Effector memory CD8-positive, alpha-beta T cell (primary cell): ENCODE results near the gene ENOX2.

Experiments
- ATAC-seq: fragments of 150-1000 bp; cut with Tn5 transposase; replicated peaks from 2 replicates; pipeline ENCODE4 v1.10.0; 2021; ENCODE audit warnings: mild to moderate bottlenecking, moderate library complexity
- DNase-seq, 3 experiments: peaks; one replicate each; pipeline ENCODE4 v3.0.0; 2021
- H3K27ac Mint-ChIP-seq, 2 donors: one replicate each; pipeline ENCODE4 v1.8.0; 2022; ENCODE audit warnings: mild to moderate bottlenecking in 2 of 2, mixed read lengths in 2 of 2, moderate library complexity in 2 of 2
- H3K27me3 Mint-ChIP-seq, 2 donors: one replicate each; pipeline ENCODE4 v1.8.0; 2022; ENCODE audit warnings: mixed read lengths in 2 of 2
- H3K36me3 Mint-ChIP-seq: one replicate; pipeline ENCODE4 v1.8.0; 2022; ENCODE audit warnings: mild to moderate bottlenecking, moderate library complexity, mixed read lengths; ENCODE audit not compliant: insufficient read depth
- H3K4me1 Mint-ChIP-seq, 2 donors: one replicate each; pipeline ENCODE4 v1.8.0; 2022; ENCODE audit warnings: low read depth in 2 of 2, mixed read lengths in 2 of 2
- H3K4me3 Mint-ChIP-seq, 2 donors: one replicate each; pipeline ENCODE4 v1.8.0; 2022; ENCODE audit warnings: mild to moderate bottlenecking in 2 of 2, mixed read lengths in 2 of 2, moderate library complexity in 2 of 2
- H3K9me3 Mint-ChIP-seq, 2 donors: one replicate each; pipeline ENCODE4 v1.8.0; 2022; ENCODE audit warnings: mixed read lengths in 2 of 2

ENOX2 gene

GRCh38 chrX:130628516-130628915, 274.5 kb downstream of the ENOX2 start:
- Mint-ChIP-seq H3K27ac (no peak overlapping the region), H3K27me3 (no peaks in the 10 kb centered on the region), H3K36me3 (peaks cover 5% of the 10 kb centered on the region), H3K4me3 (no peak overlapping the region), H3K4me1 (no peaks in the 10 kb centered on the region), H3K9me3 (no peaks in the 10 kb centered on the region)
- DNase-seq (no peak), ATAC-seq (no peak)

GRCh38 chrX:130626521-130626920, 276.5 kb downstream of the ENOX2 start:
- Mint-ChIP-seq H3K4me1 (no peaks in the 10 kb centered on the region), H3K4me3 (no peak overlapping the region), H3K36me3 (peaks cover 6% of the 10 kb centered on the region), H3K27ac (no peak overlapping the region), H3K9me3 (no peaks in the 10 kb centered on the region), H3K27me3 (no peaks in the 10 kb centered on the region)
- DNase-seq (no peak), ATAC-seq (no peak)

- no peak for ATAC-seq
Observed at GRCh38 chrX:130625386-130625785, 277.6 kb downstream of the ENOX2 start.

GRCh38 chrX:130623518-130623917, 279.5 kb downstream of the ENOX2 start:
- Mint-ChIP-seq H3K36me3 (peaks cover 6% of the 10 kb centered on the region), H3K4me3 (no peak overlapping the region), H3K9me3 (no peaks in the 10 kb centered on the region)

More at GRCh38 chrX:130625386-130625785, 277.6 kb downstream of the ENOX2 start:
- Mint-ChIP-seq H3K4me3 (no peak overlapping the region), H3K9me3 (no peaks in the 10 kb centered on the region), H3K27ac (no peak overlapping the region), H3K36me3 (peaks cover 6% of the 10 kb centered on the region), H3K27me3 (no peaks in the 10 kb centered on the region), H3K4me1 (no peaks in the 10 kb centered on the region)
- DNase-seq = no peak

GRCh38 chrX:130615941-130616340, 287.1 kb downstream of the ENOX2 start:
- no peaks in the 10 kb centered on the region for H3K4me1 Mint-ChIP-seq
- no peaks in the 10 kb centered on the region for H3K9me3 Mint-ChIP-seq
- ATAC-seq = no peak
- DNase-seq = no peak
- H3K27ac Mint-ChIP-seq = no peak overlapping the region
- no peaks in the 10 kb centered on the region for H3K27me3 Mint-ChIP-seq
- H3K36me3 Mint-ChIP-seq = no peaks in the 10 kb centered on the region
- no peak overlapping the region for H3K4me3 Mint-ChIP-seq

More at GRCh38 chrX:130623518-130623917, 279.5 kb downstream of the ENOX2 start:
- DNase-seq = no peak
- no peaks in the 10 kb centered on the region for H3K27me3 Mint-ChIP-seq
- ATAC-seq = no peak
- no peaks in the 10 kb centered on the region for H3K4me1 Mint-ChIP-seq
- H3K27ac Mint-ChIP-seq = no peak overlapping the region

GRCh38 chrX:130607431-130607830, 295.6 kb downstream of the ENOX2 start:
- Mint-ChIP-seq H3K9me3 (no peaks in the 10 kb centered on the region), H3K4me3 (no peak overlapping the region), H3K27me3 (peaks cover 0 to 21% of the 10 kb centered on the region in 2 donors), H3K27ac (no peak overlapping the region), H3K4me1 (no peaks in the 10 kb centered on the region), H3K36me3 (peaks cover 3% of the 10 kb centered on the region)
- ATAC-seq = no peak
- no peak for DNase-seq

GRCh38 chrX:130606425-130606824, 296.6 kb downstream of the ENOX2 start:
- no peak overlapping the region for H3K4me3 Mint-ChIP-seq
- no peaks in the 10 kb centered on the region for H3K4me1 Mint-ChIP-seq
- no peak for DNase-seq
- H3K27me3 Mint-ChIP-seq = peaks cover 0 to 21% of the 10 kb centered on the region in 2 donors
- peaks cover 3% of the 10 kb centered on the region for H3K36me3 Mint-ChIP-seq
- H3K9me3 Mint-ChIP-seq = no peaks in the 10 kb centered on the region
- no peak for ATAC-seq
- no peak overlapping the region for H3K27ac Mint-ChIP-seq

GRCh38 chrX:130604882-130605281, 298.1 kb downstream of the ENOX2 start:
- H3K27me3 Mint-ChIP-seq = peaks cover 3 to 16% of the 10 kb centered on the region in 2 donors
- peaks cover 3% of the 10 kb centered on the region for H3K36me3 Mint-ChIP-seq
- ATAC-seq (no peak), DNase-seq (no peak)
- no peak overlapping the region for H3K4me3 Mint-ChIP-seq
- no peaks in the 10 kb centered on the region for H3K9me3 Mint-ChIP-seq
- H3K27ac Mint-ChIP-seq = no peak overlapping the region
- H3K4me1 Mint-ChIP-seq = no peaks in the 10 kb centered on the region

- Mint-ChIP-seq H3K27ac (no peak overlapping the region), H3K4me3 (no peak overlapping the region), H3K36me3 (no peaks in the 10 kb centered on the region), H3K9me3 (no peaks in the 10 kb centered on the region), H3K27me3 (peaks cover 10 to 12% of the 10 kb centered on the region in 2 donors), H3K4me1 (no peaks in the 10 kb centered on the region)
- ATAC-seq (no peak), DNase-seq (no peak)
Observed at GRCh38 chrX:130594453-130594916, 308.5 kb downstream of the ENOX2 start.

- Mint-ChIP-seq H3K4me3 (no peak overlapping the region), H3K27ac (no peak overlapping the region), H3K9me3 (no peaks in the 10 kb centered on the region), H3K4me1 (no peaks in the 10 kb centered on the region), H3K27me3 (peaks cover 9 to 12% of the 10 kb centered on the region in 2 donors), H3K36me3 (no peaks in the 10 kb centered on the region)
- DNase-seq (no peak), ATAC-seq (no peak)
Observed at GRCh38 chrX:130593911-130594310, 309.1 kb downstream of the ENOX2 start.

GRCh38 chrX:130592204-130592603, 310.8 kb downstream of the ENOX2 start:
- Mint-ChIP-seq H3K27me3 (peaks cover 9 to 12% of the 10 kb centered on the region in 2 donors), H3K36me3 (no peaks in the 10 kb centered on the region), H3K27ac (no peak overlapping the region), H3K9me3 (no peaks in the 10 kb centered on the region), H3K4me3 (no peak overlapping the region), H3K4me1 (no peaks in the 10 kb centered on the region)
- DNase-seq = no peak
- ATAC-seq = no peak

- ATAC-seq (no peak), DNase-seq (no peak)
- no peaks in the 10 kb centered on the region for H3K4me1 Mint-ChIP-seq
- no peak overlapping the region for H3K27ac Mint-ChIP-seq
- H3K27me3 Mint-ChIP-seq = peaks cover 19 to 26% of the 10 kb centered on the region in 2 donors
- no peak overlapping the region for H3K4me3 Mint-ChIP-seq
- H3K9me3 Mint-ChIP-seq = no peaks in the 10 kb centered on the region
- H3K36me3 Mint-ChIP-seq = no peaks in the 10 kb centered on the region
Observed at GRCh38 chrX:130578906-130579305, 324.1 kb downstream of the ENOX2 start.

- Mint-ChIP-seq H3K27ac (no peak overlapping the region), H3K9me3 (no peaks in the 10 kb centered on the region), H3K4me3 (no peak overlapping the region), H3K27me3 (peaks cover 19 to 26% of the 10 kb centered on the region in 2 donors), H3K36me3 (no peaks in the 10 kb centered on the region), H3K4me1 (no peaks in the 10 kb centered on the region)
- DNase-seq = no peak
- no peak for ATAC-seq
Observed at GRCh38 chrX:130577431-130577830, 325.6 kb downstream of the ENOX2 start.

GRCh38 chrX:130575831-130576389, 327.1 kb downstream of the ENOX2 start:
- ATAC-seq (no peak), DNase-seq (no peak)
- Mint-ChIP-seq H3K4me1 (no peaks in the 10 kb centered on the region), H3K27ac (no peak overlapping the region), H3K27me3 (peaks cover 13 to 26% of the 10 kb centered on the region in 2 donors), H3K36me3 (no peaks in the 10 kb centered on the region), H3K9me3 (no peaks in the 10 kb centered on the region), H3K4me3 (no peak overlapping the region)
